PFSK-1 (cell line): Measurements from ENCODE around the gene TANGO6.

ENCODE experiments used
- FOXP2 ChIP-seq: optimal IDR thresholded peaks from 2 replicates; pipeline ENCODE3; 2011; ENCODE audit warnings: borderline replicate concordance, control low read depth, inconsistent platforms; ENCODE audit not compliant: insufficient read depth; ENCODE audit errors: extremely low read length, extremely low read depth
- POLR2AphosphoS5 ChIP-seq: IDR thresholded peaks from 2 replicates; pipeline ENCODE4 v1.6.1; 2012; ENCODE audit warnings: low read depth, mild to moderate bottlenecking, control low read depth, low read length, moderate library complexity
- SIN3A ChIP-seq: IDR thresholded peaks from 2 replicates; pipeline ENCODE4 v1.6.1; 2012; ENCODE audit warnings: mild to moderate bottlenecking, low read length, moderate library complexity, borderline replicate concordance; ENCODE audit not compliant: insufficient read depth
- TAF1 ChIP-seq: IDR thresholded peaks from 2 replicates; pipeline ENCODE4 v1.6.1; 2012; ENCODE audit warnings: low read length, control low read depth, borderline replicate concordance; ENCODE audit not compliant: insufficient read depth
- TF ChIP-seq, protein P1 (sequence below), 2 experiments: IDR thresholded peaks; 2 replicates each; pipeline versions ENCODE4 v1.6.1 to v1.8.0; 2011 to 2012; ENCODE audit warnings: low read depth in 2 of 2, low read length in 2 of 2, control low read depth in 1 of 2, inconsistent platforms in 1 of 2, mild to moderate bottlenecking in 1 of 2, moderate library complexity in 1 of 2; ENCODE audit not compliant: insufficient read depth in 1 of 2

TANGO6 gene

DNA sequence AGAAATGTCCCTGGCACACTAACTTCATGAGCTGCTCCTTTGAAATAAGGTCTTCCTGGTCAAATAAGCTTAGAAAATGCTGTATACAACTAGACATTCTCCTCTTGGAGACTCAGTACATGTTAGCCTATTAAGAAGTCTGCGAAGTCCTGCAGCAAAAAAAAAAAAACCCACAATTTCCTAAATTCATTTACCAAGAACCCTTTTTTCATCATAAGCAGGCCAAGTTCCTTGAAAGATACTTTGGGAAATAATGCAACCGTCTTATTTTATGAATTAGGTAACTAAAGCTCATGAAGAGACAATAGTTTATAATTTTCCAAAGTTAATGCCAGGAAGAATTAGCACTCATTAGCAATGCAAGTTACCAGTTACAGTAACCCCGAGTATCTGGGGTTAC is 213.1 kb downstream of the TANGO6 start:
- TF ChIP-seq POLR2AphosphoS5: no peak
- no peak for TF ChIP-seq TAF1
- no peak for TF ChIP-seq SIN3A
- TF ChIP-seq, protein P1, sequence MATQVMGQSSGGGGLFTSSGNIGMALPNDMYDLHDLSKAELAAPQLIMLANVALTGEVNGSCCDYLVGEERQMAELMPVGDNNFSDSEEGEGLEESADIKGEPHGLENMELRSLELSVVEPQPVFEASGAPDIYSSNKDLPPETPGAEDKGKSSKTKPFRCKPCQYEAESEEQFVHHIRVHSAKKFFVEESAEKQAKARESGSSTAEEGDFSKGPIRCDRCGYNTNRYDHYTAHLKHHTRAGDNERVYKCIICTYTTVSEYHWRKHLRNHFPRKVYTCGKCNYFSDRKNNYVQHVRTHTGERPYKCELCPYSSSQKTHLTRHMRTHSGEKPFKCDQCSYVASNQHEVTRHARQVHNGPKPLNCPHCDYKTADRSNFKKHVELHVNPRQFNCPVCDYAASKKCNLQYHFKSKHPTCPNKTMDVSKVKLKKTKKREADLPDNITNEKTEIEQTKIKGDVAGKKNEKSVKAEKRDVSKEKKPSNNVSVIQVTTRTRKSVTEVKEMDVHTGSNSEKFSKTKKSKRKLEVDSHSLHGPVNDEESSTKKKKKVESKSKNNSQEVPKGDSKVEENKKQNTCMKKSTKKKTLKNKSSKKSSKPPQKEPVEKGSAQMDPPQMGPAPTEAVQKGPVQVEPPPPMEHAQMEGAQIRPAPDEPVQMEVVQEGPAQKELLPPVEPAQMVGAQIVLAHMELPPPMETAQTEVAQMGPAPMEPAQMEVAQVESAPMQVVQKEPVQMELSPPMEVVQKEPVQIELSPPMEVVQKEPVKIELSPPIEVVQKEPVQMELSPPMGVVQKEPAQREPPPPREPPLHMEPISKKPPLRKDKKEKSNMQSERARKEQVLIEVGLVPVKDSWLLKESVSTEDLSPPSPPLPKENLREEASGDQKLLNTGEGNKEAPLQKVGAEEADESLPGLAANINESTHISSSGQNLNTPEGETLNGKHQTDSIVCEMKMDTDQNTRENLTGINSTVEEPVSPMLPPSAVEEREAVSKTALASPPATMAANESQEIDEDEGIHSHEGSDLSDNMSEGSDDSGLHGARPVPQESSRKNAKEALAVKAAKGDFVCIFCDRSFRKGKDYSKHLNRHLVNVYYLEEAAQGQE (IDR thresholded peaks at IDR 0.05; ENCODE audit: insufficient read depth in 1 of 2, low read depth in 2 of 2, low read length in 2 of 2): no peak
- no peak for TF ChIP-seq FOXP2

DNA sequence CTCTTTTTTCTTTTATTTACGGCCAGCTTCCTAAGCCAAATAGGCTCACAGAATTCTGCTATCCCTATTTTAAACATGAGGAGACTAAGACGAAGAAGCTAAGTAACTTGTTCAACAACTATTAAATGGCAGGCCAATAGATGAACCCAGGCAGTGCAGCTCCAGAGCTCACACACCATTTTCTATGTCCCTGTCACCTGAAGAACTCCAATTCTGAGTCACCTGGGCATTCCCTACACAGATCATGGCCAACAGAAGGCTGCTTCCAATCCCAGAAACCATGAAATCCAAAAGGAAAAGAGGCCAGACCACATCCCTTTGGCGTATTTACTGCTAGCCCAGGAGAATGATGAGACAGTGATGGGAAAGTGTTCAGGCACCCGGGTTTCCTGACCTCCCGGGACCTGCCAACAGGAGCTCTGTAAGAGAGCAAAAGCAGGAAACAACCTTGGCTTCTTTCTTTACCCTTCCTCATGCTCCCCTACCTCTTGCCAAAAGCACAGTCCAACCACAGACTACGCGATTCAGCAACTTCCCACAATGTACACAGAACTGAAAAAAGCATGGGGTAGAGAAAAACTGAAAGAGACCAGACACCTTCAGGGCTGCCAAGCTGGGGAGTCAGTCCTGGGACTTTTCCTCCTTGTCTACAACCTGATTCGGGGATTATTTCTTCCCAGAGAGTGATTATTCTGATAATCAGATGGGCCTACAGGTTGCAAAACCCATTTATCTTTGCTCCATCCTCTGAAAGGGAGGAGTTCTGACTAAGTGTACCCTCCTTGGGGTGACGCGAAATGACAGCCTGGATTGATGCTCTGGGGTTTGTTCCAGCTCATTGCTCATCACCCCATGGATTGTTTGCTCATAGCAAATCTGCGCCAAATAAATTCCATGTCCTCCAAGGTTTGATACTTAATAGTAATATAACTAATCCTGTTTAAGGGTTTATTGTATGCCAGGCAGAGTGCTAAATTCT is 214.4 kb downstream of the TANGO6 start:
- TF ChIP-seq TAF1 (no peak), SIN3A (no peak), FOXP2 (no peak), POLR2AphosphoS5 (no peak)
- TF ChIP-seq, protein P1 (IDR thresholded peaks at IDR 0.05; ENCODE audit: insufficient read depth in 1 of 2, low read depth in 2 of 2, low read length in 2 of 2): no peak

DNA sequence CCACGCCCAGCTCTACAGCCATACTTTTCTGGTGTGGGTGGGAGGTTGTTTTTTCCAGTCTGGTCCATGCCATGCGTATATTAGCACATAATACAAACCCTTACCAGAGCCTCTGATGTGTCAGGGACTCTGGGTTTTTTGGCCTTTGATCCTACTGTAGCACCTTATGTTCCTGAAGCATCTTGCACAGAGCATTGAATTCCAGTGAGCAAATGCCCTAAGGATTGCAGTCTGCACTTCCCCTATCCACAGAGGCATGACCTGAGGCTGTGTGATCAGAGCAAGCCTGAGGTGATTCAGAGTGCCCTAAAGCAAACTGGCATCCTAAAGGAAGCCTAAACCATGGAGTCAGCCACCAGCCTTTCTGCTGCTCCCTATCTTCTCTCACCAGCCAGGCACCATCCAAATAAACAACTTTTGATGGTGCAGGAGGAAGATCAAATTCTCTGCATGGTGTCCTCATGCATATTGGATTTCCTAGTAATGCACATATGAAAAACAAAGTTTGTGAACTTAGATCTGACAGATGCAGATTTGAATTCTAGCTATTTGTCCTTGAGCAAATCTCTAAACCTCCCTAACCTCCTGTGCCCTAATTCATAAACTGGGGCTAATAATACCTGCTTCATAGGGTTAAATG is 220.9 kb downstream of the TANGO6 start:
- TF ChIP-seq, protein P1 (IDR thresholded peaks at IDR 0.05; ENCODE audit: insufficient read depth in 1 of 2, low read depth in 2 of 2, low read length in 2 of 2): no peak
- no peak for TF ChIP-seq POLR2AphosphoS5
- TF ChIP-seq FOXP2: no peak
- TF ChIP-seq SIN3A: no peak
- TF ChIP-seq TAF1: no peak

DNA sequence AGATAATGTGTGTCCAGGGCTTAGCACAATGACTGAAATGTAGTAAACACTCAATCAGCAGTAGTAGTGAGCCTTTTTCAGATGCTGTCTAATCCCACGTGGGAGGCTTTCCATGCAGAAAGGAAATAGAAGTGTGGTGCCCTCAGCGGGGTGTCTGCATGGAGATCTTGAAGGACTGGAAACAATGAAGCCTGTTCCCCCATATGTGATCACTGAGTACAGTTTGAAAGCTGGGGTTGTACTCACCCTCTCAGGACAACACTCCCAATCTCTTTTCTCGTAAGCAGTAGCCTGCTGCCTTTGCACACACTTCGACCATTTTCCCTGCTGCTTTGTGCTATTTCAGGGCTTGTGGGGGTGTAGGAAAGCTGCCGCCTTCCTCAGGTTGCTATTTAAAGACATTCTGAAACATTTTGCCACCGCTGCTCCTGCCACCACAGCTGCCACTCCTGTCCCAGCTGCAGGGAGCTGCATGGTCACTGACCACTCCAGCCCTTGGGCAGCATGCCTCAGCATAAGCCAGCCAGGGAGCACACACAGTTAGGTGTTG is 221.5 kb downstream of the TANGO6 start:
- TF ChIP-seq SIN3A: no peak
- TF ChIP-seq, protein P1 (IDR thresholded peaks at IDR 0.05; ENCODE audit: insufficient read depth in 1 of 2, low read depth in 2 of 2, low read length in 2 of 2): no peak
- TF ChIP-seq TAF1: no peak
- TF ChIP-seq FOXP2: no peak
- no peak for TF ChIP-seq POLR2AphosphoS5
